Testis (tissue), 2 donors: Measurements from ENCODE around the gene MUC2.

ENCODE experiments used
- POLR2A ChIP-seq: fragments of 450-650 bp; IDR thresholded peaks from one replicate; pipeline ENCODE4 v1.6.1; 2017; ENCODE audit warnings: antibody characterized with exemption, mild to moderate bottlenecking, moderate library complexity
- TF ChIP-seq, protein P1 (sequence below), 3 experiments: fragments of 450-650 bp in 2 of 3; fragments of 200-600 bp in 1 of 3; sonication (generic) in 1 of 3; IDR thresholded peaks; one replicate each; pipeline ENCODE4 v1.5.1; 2016 to 2019; ENCODE audit warnings: antibody characterized with exemption in 3 of 3, mild to moderate bottlenecking in 2 of 3, moderate library complexity in 1 of 3

GRCh38 chr11:1106387-1106786 is 31.7 kb downstream of the MUC2 start:
- TF ChIP-seq, protein P1, sequence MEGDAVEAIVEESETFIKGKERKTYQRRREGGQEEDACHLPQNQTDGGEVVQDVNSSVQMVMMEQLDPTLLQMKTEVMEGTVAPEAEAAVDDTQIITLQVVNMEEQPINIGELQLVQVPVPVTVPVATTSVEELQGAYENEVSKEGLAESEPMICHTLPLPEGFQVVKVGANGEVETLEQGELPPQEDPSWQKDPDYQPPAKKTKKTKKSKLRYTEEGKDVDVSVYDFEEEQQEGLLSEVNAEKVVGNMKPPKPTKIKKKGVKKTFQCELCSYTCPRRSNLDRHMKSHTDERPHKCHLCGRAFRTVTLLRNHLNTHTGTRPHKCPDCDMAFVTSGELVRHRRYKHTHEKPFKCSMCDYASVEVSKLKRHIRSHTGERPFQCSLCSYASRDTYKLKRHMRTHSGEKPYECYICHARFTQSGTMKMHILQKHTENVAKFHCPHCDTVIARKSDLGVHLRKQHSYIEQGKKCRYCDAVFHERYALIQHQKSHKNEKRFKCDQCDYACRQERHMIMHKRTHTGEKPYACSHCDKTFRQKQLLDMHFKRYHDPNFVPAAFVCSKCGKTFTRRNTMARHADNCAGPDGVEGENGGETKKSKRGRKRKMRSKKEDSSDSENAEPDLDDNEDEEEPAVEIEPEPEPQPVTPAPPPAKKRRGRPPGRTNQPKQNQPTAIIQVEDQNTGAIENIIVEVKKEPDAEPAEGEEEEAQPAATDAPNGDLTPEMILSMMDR (IDR thresholded peaks at IDR 0.05) = no peak
- no peak for TF ChIP-seq POLR2A
